ENCODE measurements around the gene SPEM3. TPM values are rescaled to one million over a fixed set of nuclear protein-coding genes. Genes with fewer than 3 reads are reported as not detected.
"Not testable (repeated sequence)": the region's sequence is repeated elsewhere in the genome, so short reads cannot be mapped to it uniquely, and the experiment has no call there.

SPEM3 gene
- total and polyA plus RNA-seq, 9 donors, result not detected

DNA sequence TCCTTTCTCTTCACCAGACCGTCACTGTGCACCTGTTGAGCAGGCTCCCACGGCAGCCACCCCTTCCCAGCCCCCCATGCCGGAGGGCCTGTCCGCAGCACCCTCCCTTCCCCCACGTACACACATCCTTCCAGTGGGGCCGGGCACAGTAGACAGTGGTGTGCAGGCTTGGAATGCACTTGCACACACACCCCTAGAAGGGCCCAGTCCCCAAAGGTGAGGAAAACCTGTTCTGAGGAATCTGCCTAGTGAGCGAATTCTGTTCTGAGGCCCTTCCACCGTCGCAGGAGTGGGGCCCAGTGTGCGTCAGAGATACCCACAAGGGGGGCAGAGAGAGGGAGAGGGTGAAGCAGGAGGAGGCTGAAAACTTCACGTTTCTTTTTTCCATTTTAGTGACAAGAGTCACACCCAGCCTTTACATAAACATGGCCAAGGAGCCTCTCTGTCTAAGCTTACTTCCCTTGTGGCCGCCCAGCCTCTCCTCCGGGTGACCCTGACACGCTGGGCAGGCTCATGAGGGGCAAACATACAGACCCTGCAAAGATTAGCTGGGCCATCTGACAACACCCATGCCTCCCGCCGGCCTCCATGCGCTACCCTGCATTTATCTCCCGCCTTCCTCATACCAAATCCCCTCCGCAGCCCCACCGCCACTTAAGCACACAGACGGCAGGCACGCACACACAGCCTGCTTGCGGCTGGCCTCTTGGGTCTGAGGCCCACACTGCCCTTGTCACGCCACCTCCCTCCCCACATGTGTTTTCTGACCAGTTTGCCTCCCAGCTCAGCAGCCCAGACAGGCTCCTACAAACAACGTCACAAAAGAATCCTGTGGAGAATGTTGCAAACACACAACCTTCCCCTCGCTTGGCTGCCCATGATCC, 49.0 kb downstream of the SPEM3 start:
- Histone ChIP-seq H3K9me3 (no peaks in the 10 kb centered on the region), H3K4me1 (ENCODE audit: insufficient read depth) (peaks cover 15% of the 10 kb centered on the region), H3K4me3 (peak overlapping the region; percentile 84), H3K36me3 (no peaks in the 10 kb centered on the region), H3K27ac (peak overlapping the region; percentile 72 to 99), H3K27me3 (no peaks in the 10 kb centered on the region)
- no peak for TF ChIP-seq POLR2A (IDR thresholded peaks at IDR 0.05)
- TF ChIP-seq CTCF (IDR thresholded peaks at IDR 0.05), result peak in 1 of 3 donors; percentile 4
- 17 to 25% (median 22%) methylated on average over 26 of the region's 26 CpGs for WGBS, 3 donors
- DNase-seq, result peak; percentile 41 to 69 (median 49)
- intact Hi-C loops (cut with DNase I), result loop anchor here in 3 of 4 donors (5.0 kb wide), 1 partner anchor 35 kb away; no protein-coding TSS in a partner anchor

GRCh38 chr17:7478276-7479212, 49.9 kb downstream of the SPEM3 start:
- peak overlapping the region; percentile 98 to 99 for H3K27ac ChIP-seq
- H3K9me3 ChIP-seq, result no peaks in the 10 kb centered on the region
- peak; percentile 68 to 83 (median 78) for DNase-seq
- no peak for TF ChIP-seq EP300 (IDR thresholded peaks at IDR 0.05)
- TF ChIP-seq POLR2A (IDR thresholded peaks at IDR 0.05), result no peak
- H3K4me1 ChIP-seq (ENCODE audit: insufficient read depth), result peaks cover 17% of the 10 kb centered on the region
- 6 to 16% (median 8%) methylated on average over 28 to 40 of the region's 40 CpGs for WGBS, 3 donors
- H3K27me3 ChIP-seq, result no peaks in the 10 kb centered on the region
- intact Hi-C loops (cut with DNase I), result loop anchor here in 3 of 4 donors (5.0 kb wide), 1 partner anchor 36 kb away; no protein-coding TSS in a partner anchor
- peak overlapping the region; percentile 84 for H3K4me3 ChIP-seq
- H3K36me3 ChIP-seq, result no peaks in the 10 kb centered on the region

GRCh38 chr17:7479213-7480088, 50.8 kb downstream of the SPEM3 start, which contains the start of gene ZBTB4:
ZBTB4 (minus strand) TSS chr17:7479631; CDS start chr17:7466801, 12,830 bp downstream.
- peaks cover 17% of the 10 kb centered on the region for H3K4me1 ChIP-seq (ENCODE audit: insufficient read depth)

DNA sequence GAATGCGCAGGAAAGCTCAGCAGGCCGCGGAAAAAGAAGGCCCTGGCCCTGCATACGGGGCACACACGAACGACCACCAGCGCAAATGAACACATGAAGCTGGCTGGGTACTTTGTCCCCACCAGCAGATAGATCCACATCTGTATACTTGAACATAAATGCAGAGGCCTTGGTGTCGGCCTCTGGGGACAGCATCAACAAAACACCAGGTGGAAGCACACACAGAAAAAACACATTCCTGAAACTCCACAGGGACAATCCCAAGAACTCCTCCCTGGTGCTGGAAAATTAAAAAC, 51.4 kb downstream of the SPEM3 start:
- Histone ChIP-seq H3K4me1 (ENCODE audit: insufficient read depth) (peaks cover 15% of the 10 kb centered on the region), H3K36me3 (no peaks in the 10 kb centered on the region), H3K27me3 (no peaks in the 10 kb centered on the region), H3K9me3 (no peaks in the 10 kb centered on the region), H3K27ac (peak overlapping the region; percentile 98 to 99), H3K4me3 (peak overlapping the region; percentile 84)
- no peak for DNase-seq
- no peak for TF ChIP-seq EP300 (IDR thresholded peaks at IDR 0.05)
- no peak for TF ChIP-seq CTCF (IDR thresholded peaks at IDR 0.05)
- no peak for TF ChIP-seq POLR2A (IDR thresholded peaks at IDR 0.05)
- WGBS, 3 donors, result 2 to 6% (median 2%) methylated on average over 8 of the region's 8 CpGs
- intact Hi-C loops (cut with DNase I), result loop anchor here in 1 of 4 donors (10.0 kb wide), 1 partner anchor 205 kb away; the partner anchor contains the start of genes TP53 and WRAP53

More at GRCh38 chr17:7479213-7480088, 50.8 kb downstream of the SPEM3 start, which contains the start of gene ZBTB4:
- no peaks in the 10 kb centered on the region for H3K9me3 ChIP-seq
- H3K4me3 ChIP-seq, result peak within 1 kb of the TSS; percentile 84
- peak; percentile 68 to 81 (median 79) for DNase-seq
- no peaks in the 10 kb centered on the region for H3K27me3 ChIP-seq
- peak; percentile 68 for TF ChIP-seq POLR2A (IDR thresholded peaks at IDR 0.05)
- TF ChIP-seq EP300 (IDR thresholded peaks at IDR 0.05), result no peak
- no peaks in the 10 kb centered on the region for H3K36me3 ChIP-seq
- H3K27ac ChIP-seq, result peak within 1 kb of the TSS; percentile 98 to 99
- WGBS, 3 donors, result 1% methylated on average over 16 to 86 of the region's 92 CpGs
- intact Hi-C loops (cut with DNase I), result loop anchor here in 3 of 4 donors (5.0 to 10.0 kb wide), 2 partner anchors 37 to 205 kb away; partner anchors contain the start of genes TP53 (in 1 of the 3) and WRAP53 (in 1 of the 3)

DNA sequence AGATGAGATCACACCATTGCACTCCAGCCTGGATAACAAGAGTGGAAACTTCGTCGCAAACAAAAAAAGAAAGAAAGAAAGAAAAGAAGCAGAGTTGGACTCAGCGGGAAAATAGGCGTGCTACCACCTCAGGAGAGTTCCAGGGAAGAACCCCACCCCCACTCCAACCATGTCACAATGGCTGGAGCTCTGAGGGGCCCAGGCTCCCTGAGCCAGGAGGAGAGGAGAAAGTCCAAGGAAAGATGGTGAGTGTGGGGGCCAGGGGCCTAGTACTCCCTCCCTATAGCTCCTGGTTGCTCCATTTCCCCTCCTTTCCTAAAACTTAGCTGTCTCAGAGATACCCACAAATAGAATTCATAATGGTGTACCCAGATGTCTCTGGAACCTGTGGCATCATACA, 52.6 kb downstream of the SPEM3 start, which contains the start of gene SLC35G6:
Gene SLC35G6, plus strand, starts transcription at position 172 of the 400 bp plus-strand sequence. Its CDS starts 71 bp downstream, at position 243.
- 90 to 93% (median 93%) methylated on average over 4 of the region's 4 CpGs for WGBS, 3 donors
- intact Hi-C loops (cut with DNase I), result loop anchor here in 1 of 4 donors (10.0 kb wide), 1 partner anchor 204 kb away; the partner anchor contains the start of genes TP53 and WRAP53
- Histone ChIP-seq H3K4me3 (peak within 1 kb of the TSS; percentile 84), H3K4me1 (ENCODE audit: insufficient read depth) (peaks cover 14% of the 10 kb centered on the region), H3K27ac (peak within 1 kb of the TSS in 1 of 2 donors; percentile 99)
- DNase-seq, H3K9me3 ChIP-seq, H3K27me3 ChIP-seq, H3K36me3 ChIP-seq: not testable (repeated sequence)

GRCh38 chr17:7481842-7482741, 53.4 kb downstream of the SPEM3 start:
- intact Hi-C loops (cut with DNase I), result loop anchor here in 1 of 4 donors (10.0 kb wide), 1 partner anchor 203 kb away; the partner anchor contains the start of genes TP53 and WRAP53
- WGBS, 3 donors, result 82 to 86% (median 84%) methylated on average over 30 to 31 of the region's 31 CpGs
- not testable (repeated sequence) for H3K4me3 ChIP-seq, H3K27me3 ChIP-seq, H3K36me3 ChIP-seq, H3K9me3 ChIP-seq, H3K27ac ChIP-seq
- peak in 3 of 5 donors; percentile 40 to 55 (median 45) for DNase-seq
- peaks cover 12% of the 10 kb centered on the region for H3K4me1 ChIP-seq (ENCODE audit: insufficient read depth)

All from ovary (tissue), 9 donors.